Fibroblast of upper back skin (primary cell): ENCODE results near the gene CCL18.
"Not testable (repeated sequence)": the region's sequence is repeated elsewhere in the genome, so short reads cannot be mapped to it uniquely, and the experiment has no call there.

ENCODE experiments used
- DNase-seq: peaks from one replicate; pipeline ENCODE4 v3.0.0-alpha.2; 2013

Gene CCL18

DNA sequence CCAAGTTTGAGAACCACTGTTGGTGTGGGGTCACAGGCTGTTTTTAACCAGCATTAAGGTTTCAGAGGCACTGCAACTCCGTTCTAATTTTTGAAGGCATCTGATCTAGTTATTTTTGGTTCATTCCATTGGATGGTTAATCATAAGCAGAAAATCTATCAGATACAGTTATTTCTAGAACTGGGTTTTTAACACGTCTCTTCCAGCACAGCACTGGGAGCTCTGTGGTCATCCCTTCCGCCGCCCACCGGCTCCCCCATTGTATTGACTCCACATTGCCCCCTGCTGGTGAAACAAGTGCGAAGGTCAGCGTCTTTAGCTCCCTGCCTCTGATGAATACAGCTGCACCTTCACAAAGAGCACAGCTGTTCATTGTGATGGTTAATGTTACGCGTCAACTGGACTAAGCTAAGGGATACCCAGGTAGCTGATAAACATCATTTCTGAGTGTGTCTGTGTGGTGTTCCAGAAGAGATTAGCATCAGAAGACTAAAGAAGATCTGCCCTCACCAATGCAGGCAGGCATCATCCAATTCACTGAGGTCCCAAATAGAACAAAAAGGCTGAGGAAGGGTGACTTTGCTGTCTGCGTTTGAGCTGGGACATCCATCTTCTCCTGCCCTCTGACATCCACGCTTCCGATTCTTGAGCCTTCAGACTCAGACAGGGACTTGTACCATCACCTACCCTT lies 8.5 kb downstream of the CCL18 start:
- peak; percentile 14 for DNase-seq

DNA sequence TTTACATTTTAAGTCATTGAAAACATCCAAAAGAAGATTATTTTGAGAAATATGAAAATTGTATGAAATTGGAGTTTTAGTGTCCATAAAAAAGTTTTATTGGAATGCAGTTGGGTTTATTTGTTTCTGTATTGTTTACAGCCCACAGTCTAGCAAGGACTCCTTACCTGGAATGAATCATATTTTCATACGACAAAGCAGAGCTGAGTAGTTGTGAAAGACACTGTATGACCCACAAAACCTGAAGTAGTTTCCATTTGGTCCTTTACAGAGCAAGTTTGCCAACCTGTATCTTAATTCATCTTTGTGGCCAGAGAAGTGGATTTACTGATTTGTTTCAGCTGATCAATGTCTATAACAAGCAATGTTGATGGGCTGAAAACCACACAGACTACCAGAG lies 10.3 kb downstream of the CCL18 start:
- DNase-seq, result no peak

GRCh38 chr17:36081681-36082471 lies 17.8 kb downstream of the CCL18 start:
- not testable (repeated sequence) for DNase-seq

DNA sequence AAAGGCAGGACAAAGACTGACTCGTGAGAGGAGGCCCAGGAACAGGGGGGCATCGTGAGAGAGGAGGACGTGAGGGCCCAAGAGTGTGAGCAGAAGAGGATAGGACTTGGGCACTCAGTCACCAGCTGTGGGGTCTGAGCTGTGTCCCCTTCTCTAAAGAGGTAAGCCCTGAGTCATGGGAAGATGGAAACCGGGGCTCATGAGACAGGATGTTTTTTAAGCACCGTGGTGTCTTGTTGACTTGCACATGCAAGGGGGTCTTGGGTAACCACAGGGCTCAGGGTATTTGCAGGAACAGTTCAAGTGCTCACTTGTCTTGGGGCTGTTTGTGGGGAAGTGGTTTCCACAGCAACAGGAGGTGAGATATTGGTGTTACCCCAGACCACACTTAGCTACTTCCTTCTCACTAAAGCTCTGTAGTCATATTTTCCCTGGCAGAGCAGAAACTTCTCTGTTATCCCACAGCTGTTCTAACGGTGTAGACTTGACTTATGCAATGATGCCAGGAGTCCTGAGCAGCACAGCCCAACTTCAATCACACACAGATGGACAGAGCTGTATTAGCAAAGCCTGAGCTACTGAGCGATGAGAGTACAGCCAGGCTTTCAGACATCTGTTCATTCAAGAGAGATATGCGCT lies 18.5 kb downstream of the CCL18 start:
- DNase-seq, result not testable (repeated sequence)

DNA sequence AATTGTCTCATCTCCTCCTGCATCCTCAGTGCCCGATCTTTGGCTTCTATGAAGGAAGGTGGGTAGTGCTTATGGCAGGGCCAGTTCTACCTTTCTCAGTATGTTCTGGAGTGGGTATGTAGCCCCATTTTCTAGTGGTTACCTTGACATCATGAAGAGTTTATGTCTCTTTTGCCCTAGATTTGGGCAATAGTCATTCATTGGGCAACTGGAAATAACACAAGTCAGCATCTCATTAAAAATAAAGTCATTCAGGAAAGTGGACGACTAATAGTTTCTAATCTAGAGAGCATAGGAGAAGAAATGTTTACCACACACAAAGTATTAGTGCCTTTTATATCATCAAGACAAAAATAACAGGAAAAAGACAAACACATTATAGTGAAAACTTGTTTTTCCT lies 19.6 kb downstream of the CCL18 start:
- DNase-seq, result not testable (repeated sequence)

- peak; percentile 2 for DNase-seq
Measured at GRCh38 chr17:36085765-36086164, 21.7 kb downstream of the CCL18 start.

GRCh38 chr17:36086791-36087190 lies 22.7 kb downstream of the CCL18 start:
- no peak for DNase-seq

DNA sequence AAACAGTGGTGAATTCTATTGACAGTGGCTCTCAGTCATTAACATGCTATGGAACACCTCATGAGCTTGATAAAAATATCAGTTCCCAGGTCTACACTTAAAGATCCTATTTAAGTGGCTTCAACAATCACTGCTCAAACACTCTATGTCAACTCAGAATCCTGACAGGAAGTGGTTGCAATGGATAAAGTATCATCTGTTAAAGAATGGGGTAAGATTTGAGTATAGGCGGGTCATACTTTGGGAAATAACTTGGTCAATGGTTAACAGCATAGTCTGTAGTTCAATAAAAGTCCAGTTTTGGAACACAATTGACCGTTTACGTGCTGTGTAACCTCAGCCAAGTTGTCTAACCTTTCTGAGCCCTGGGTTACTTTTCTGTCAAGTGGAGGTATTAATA lies 23.4 kb downstream of the CCL18 start:
- not testable (repeated sequence) for DNase-seq

DNA sequence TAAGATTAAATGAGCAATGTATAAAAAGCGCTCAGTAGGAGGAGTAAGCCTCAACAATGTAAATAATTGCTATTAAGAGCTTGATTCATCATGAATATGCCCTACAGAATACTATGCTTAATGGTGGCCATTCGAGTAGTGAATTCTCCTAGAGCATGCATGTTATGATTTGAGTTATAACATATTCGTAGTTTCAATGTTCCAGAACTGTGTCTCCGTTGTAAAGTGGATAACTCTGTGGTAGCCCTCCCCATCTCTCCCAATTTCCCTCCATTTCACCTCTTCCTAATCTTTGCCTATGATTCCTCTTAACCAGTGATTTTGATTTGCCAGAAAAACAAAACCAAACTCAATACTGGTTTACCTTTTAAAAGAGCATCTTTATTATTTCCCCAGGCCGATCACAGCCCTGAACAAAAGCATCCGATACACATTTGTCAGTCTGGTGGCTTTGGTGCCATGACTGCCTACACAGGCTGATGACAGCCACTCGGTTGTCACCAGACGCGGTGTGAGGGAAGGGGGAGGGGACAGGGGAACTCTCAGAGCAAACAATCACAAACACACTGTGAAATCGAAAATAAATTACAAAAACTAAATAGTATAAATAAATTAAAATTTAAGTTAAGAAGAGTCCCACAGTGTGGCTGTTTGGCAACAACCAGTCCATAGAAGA lies 24.0 kb downstream of the CCL18 start:
- DNase-seq, result not testable (repeated sequence)

DNA sequence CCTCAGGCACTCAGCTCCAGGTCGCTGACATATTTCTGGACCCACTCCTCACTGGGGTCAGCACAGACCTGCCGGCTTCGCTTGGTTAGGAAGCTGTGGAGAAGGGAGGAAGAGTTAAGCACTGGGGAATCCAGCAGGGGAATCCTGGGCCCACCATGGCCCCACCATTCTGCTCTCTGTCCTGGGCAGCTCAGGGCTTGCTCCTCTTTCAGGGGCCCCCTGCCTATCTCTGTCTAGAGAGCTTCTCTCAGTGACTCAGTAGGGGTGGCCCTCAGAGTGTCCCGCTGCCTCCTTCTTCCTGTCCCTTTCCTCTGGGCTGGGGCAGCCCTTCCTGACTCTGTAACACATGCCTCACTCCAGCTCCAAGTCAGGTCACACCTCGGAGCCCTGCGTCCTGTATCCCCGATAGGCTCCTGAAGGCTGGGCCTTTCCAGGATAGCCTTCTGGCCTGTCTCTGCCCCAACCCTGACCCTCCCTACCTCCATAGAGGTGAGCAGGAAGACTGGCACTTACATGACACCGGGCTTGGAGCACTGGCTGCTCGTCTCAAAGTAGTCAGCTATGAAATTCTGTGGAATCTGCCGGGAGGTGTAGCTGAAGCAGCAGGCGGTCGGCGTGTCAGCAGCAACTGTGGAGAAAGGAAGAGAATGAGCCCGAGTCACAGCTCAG lies 24.7 kb downstream of the CCL18 start:
- DNase-seq, result no peak

DNA sequence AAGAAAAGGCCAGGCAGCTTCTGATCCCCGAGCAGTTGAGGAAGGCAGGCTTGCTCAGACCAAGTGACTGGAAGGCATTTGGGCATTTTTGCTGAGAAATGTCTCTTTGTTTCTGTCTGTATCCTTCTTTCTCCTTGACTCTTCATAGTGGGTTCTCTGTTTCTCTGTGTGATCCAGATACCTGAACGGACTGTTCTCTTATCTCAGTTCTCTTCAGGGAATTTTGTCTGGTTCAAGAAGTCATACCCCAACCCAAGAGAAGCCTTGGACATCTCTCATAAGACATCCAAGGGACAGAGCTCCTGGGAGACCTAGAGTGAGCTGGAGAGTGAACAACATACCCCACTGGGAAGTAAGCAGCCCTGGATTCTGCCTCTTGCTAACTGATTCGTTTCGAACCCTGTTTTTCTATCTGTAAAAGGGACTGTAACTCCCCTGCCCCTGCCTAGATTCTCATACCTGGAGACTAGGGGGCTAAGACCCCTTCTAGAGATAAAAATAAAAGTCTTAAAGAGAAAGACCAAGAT lies 25.3 kb downstream of the CCL18 start:
- no peak for DNase-seq

DNA sequence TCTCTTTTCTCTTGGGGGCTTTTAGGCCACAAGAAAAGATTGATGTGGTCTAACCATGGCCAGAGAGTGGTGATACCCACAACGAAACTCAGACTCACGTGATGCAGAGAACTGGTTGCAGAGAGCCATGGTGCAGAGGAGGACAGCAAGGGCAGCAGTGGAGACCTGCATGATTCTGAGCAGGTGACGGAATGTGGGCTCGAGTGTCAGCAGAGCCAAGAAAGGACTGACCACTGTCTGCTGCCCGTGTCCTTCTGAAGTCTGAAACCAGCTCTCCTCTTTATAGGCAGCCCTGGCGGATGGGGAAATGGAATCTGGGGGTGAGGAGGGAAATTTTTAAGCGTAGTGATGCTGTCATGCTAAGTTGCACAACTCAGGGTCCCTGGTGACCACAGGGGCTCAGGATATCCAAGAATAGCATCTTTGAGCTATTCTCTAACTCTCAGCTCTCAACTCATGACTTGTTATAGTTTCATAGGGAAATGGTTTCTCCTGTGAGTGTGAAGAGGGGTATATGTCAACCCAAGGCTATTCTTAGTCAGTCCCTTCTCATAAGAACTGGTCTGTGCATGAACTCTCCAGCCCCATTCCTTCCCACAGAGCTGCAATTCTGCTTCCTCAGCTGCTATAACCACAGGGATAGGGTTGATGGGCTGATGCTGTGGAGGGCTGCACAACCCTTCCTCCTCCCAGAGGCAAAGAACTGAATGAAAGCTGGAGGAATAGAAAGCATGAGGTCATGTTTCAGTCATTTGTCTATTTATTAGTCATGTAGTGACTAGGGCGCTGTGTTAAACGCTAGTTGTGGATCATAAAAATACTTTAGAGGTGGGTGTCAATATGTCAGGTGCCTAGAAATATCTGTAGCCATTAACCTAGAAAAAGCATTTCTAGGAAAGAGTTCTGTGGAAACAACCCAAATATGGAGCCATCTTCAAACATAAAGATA lies 26.1 kb downstream of the CCL18 start, which contains the start of gene CCL3:
Gene CCL3 (minus strand): TSS at position 256 of the 949 bp plus-strand sequence. CDS start 85 bp downstream, at position 171.
- no peak for DNase-seq

DNA sequence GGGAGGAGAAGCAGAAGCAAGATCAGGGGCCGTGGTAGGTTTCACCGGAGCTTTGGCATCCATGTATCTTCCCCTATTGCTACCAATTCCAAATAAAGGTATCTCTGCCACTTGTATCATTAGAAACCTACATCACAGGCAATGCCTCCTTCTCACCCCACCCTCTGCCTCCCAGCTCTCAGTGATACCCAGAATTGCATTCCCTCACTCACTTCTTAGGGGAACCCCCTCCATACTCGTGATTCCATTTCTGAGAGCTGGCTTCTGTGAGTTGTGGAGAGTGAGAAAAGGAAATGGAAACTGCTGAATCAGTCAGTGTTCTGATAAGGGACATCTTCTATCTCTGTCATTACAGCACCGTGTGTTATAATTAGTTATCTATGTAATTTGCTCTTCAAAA lies 28.2 kb downstream of the CCL18 start:
- no peak for DNase-seq

DNA sequence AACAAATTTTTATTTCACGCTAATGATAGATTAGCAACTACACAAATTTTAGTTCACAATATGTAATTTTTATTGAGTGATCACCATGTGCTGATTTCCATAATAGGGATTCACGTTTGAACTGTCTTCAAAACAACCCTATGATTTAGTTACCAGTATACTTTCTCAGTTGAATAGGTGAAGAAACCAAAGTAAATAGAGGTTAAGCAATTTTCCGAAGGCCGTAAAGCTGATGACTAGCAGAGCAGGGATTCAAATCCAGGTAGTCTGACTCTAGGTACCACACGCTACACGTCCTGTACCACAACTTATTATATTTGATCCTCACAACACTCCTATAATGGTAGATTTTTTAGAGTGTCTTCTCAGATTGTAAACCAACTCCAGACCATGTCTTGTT lies 28.6 kb downstream of the CCL18 start:
- DNase-seq, result not testable (repeated sequence)

DNA sequence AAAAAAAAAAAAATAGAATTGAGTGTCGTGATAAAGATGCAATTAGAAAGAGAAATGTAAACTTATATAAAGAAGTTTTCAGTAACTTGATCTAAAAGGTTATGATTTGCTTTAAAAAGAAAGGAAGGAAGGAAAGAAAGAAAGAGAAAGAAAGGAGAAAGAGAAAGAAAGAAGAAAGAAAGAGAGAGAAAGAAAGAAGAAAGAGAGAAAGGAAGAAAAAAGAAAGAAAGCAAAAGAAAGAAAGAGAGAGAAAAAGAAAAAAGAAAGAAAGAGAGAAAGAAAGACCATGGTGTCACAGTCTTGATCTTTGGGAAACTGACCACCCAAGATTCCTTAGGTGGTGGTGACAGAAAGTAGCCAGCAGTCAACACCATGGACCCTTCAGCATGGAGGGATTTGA lies 30.2 kb downstream of the CCL18 start:
- no peak for DNase-seq

DNA sequence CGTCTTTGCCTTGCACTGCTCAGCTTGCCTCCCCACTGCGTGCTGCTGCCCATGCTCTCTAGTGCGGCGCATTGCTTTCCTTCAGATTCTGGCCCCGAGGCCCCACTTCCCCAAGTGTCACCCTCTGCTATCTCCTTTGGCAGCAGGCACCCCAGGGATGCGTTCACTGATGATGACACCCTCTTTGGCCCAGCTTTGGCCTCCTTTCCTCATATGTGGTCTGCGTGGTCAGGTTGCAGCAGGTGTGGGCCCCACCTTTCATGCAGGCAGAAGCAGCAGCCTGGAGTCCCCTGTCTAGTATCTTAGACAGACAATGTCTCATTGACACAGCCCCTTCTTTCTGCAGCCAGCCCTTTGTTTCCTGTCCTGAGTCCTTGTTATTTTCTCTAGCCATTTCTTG lies 30.7 kb downstream of the CCL18 start:
- DNase-seq, result no peak

- no peak for DNase-seq
Measured at GRCh38 chr17:36095992-36096391, 31.9 kb downstream of the CCL18 start.

DNA sequence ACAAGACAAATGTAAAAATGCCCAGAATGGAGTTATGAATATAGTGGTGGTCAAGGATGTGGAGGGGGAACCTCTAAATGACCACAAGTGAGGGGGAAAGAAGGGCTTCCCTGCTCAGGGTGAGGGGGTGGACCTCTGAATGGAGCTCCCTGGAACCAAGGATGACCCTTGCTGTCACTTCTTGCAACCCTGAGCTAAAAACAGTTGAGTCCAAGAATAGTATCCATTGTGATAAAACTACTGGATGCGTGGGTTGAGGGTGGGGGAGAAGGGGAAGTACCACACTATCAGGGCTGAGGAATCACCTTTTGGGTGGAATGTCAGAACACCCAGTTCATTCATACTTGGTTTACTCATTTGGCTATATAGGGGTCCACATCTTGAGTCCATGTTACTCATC lies 34.9 kb downstream of the CCL18 start:
- DNase-seq, result not testable (repeated sequence)

DNA sequence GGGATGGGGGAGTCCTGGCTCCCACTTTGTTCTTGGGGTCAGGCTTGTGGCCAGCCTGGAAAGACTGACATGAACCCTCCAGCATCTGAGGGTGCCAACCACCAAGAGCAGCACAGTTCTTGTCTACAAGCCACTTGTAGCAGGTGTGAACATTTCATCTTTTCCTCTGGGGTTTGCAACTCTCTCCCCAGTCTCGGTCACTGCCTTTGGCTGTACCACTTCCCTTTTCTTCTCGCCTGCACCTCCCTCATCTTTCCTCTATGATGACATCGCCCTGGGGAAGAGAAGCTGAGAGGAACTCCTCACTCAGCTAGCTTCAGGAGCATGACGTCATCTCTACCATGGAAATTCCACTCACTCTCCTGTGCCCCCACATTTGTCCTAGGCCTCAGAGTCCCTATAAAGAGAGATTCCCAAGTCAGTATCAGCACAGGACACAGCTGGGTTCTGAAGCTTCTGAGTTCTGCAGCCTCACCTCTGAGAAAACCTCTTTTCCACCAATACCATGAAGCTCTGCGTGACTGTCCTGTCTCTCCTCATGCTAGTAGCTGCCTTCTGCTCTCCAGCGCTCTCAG lies 39.4 kb downstream of the CCL18 start, which contains the start of gene CCL4:
Gene CCL4 (plus strand): TSS at position 427 of the 575 bp plus-strand sequence. CDS start 79 bp downstream, at position 506.
- not testable (repeated sequence) for DNase-seq

DNA sequence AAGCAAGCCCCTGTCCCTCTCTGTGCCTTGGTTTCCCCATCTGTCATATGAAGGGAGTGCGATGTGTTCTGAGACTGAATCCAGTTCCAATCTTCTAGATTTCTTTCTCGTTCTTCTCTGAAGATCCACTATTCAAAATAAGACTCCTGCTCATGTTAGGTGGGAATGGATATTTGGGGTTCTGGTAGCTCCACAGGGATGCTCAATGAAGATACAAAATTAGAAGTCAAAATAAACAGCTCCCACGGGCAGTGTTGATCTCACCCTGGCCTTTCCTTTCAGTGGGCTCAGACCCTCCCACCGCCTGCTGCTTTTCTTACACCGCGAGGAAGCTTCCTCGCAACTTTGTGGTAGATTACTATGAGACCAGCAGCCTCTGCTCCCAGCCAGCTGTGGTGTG lies 40.2 kb downstream of the CCL18 start:
- DNase-seq, result not testable (repeated sequence)
